ENCODE measurements around the gene GOLGA6L7. TPM values are rescaled to one million over a fixed set of nuclear protein-coding genes. Genes with fewer than 3 reads are reported as not detected.
A peak's percentile ranks its signal among the peaks of the same experiment; 100 is the strongest.

The GOLGA6L7 gene
- total RNA-seq, 2 donors from 2014 or later = not detected

DNA sequence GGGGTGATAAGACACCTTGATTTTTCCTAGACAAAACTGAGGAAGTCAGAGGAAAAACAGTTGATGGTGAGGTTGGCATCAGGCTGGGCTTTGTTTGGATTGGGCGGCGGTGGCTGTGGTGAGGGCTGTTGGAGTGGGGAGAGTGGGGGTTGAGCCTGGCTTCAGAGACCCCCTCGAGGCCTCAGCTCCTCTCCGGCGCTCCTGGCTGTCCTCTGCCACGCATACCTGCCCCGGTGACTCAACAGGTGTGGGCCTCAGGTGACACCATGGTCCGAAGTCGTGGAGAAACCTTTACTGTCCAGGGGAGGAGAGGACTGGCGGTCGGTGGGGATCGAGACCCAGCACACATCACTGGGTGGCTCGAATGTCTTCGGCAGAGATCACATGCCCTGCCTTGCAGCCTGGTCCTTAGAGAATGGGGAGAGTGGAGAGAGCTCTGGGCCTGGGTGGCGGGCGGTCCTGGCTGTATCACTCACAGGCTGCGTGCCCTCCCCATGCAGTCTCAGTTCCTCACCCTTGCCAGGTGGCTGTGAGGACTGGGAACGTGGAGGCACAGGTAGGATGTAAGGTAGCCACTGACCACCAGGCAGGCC lies 40.0 kb upstream of the GOLGA6L7 start:
- no peak for ATAC-seq (replicated peaks)
- H3K27ac Mint-ChIP-seq = no peak overlapping the region
- H3K27me3 Mint-ChIP-seq = peaks cover 3% of the 10 kb centered on the region
- no peak overlapping the region for H3K4me3 Mint-ChIP-seq
- peaks cover 33% of the 10 kb centered on the region for H3K4me1 Mint-ChIP-seq
- H3K36me3 Mint-ChIP-seq (ENCODE audit: low read depth) = no peaks in the 10 kb centered on the region
- H3K9me3 Mint-ChIP-seq = no peaks in the 10 kb centered on the region

DNA sequence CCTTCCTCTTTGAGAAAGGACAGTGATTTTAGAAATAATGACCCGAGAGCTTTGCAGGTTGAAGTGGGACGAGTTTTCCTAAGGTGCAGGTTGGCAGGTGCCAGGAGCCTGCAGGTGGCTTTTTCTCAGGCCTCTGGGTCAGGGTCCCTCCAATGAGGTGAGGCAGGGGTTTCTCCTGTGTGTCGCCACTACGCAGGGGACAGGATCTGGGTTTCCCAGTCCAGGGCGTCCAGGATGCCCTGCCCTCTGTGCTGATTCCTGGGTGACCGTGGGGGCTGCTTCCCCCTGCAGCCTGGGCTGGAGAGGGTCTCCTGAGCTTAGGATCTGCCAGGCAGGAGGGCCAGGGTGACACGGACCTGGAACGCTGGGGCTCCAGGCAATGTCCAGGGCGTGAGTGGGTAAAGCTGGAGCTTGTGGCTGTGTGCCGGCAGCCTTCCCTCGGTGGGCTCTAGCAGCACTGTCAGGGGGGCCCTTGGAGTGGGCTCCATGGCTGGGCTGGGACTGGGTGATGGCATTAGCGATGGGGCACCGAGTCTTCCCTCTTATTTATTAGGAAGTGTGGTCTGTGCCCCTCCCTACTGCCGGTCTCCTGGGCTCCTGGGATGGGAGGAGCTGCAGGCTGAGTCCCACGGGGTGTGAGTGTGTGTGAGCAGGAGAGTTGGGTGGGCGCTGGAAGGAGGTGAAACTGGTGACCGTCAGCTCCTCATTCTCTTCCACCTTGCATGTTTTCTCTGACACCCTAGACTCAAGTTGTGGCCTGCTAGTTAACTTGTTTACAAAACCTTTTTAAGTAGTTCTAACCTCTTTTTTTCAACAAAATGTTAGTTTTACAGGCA lies 39.1 kb upstream of the GOLGA6L7 start:
- peaks cover 29% of the 10 kb centered on the region for H3K4me1 Mint-ChIP-seq
- no peaks in the 10 kb centered on the region for H3K9me3 Mint-ChIP-seq
- no peak overlapping the region for H3K27ac Mint-ChIP-seq
- no peak for ATAC-seq (replicated peaks)
- no peaks in the 10 kb centered on the region for H3K36me3 Mint-ChIP-seq (ENCODE audit: low read depth)
- H3K27me3 Mint-ChIP-seq = peaks cover 3% of the 10 kb centered on the region
- H3K4me3 Mint-ChIP-seq = peak overlapping the region; percentile 64

DNA sequence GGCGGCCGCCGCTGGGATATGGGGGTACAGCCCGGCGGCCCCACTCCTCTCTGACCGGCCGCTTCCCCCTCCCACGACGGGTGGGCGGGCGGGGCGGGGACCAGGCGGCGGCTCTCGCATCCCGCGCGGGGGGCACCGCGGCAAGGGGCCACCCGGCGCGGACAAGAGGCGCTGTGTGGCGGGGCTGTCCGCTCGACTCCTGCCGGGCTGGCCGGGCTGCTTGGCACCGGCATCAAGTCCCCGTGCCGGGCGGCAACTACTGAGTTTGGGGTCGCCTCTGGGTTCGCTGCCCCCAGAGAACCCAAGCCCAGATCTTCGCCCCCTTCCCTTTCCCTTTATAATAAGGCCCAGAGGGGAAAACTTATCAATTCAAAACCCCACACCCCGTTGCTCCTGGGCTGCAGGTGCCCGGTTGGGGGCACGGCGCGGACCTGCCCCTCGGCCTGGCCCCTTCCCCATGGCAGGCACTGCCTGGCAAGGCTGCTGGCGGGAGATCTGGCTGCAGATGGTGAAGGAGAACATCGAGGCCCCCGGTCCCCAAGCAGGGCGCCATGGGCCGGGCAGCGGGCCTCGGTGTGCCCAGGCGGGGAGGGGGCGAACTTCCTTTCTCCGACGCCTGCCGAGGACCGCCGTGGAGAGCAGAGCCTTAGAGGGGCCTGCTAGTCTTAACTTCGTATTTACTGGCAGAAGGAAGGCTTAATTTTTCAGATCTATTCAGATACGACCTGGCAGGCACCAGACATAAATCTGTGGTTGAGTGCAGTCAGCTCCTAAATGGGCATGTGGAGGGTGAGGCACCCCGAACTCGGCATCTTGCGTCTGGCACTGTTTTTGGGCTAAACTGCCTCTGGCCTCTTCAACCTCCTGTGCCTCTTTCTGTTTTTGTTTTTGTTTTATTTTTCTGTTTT lies 38.2 kb upstream of the GOLGA6L7 start:
- H3K9me3 Mint-ChIP-seq = no peaks in the 10 kb centered on the region
- H3K36me3 Mint-ChIP-seq (ENCODE audit: low read depth) = no peaks in the 10 kb centered on the region
- H3K27me3 Mint-ChIP-seq = peaks cover 3% of the 10 kb centered on the region
- H3K4me3 Mint-ChIP-seq = peak overlapping the region; percentile 64
- no peak for ATAC-seq (replicated peaks)
- H3K4me1 Mint-ChIP-seq = peaks cover 29% of the 10 kb centered on the region
- no peak overlapping the region for H3K27ac Mint-ChIP-seq

DNA sequence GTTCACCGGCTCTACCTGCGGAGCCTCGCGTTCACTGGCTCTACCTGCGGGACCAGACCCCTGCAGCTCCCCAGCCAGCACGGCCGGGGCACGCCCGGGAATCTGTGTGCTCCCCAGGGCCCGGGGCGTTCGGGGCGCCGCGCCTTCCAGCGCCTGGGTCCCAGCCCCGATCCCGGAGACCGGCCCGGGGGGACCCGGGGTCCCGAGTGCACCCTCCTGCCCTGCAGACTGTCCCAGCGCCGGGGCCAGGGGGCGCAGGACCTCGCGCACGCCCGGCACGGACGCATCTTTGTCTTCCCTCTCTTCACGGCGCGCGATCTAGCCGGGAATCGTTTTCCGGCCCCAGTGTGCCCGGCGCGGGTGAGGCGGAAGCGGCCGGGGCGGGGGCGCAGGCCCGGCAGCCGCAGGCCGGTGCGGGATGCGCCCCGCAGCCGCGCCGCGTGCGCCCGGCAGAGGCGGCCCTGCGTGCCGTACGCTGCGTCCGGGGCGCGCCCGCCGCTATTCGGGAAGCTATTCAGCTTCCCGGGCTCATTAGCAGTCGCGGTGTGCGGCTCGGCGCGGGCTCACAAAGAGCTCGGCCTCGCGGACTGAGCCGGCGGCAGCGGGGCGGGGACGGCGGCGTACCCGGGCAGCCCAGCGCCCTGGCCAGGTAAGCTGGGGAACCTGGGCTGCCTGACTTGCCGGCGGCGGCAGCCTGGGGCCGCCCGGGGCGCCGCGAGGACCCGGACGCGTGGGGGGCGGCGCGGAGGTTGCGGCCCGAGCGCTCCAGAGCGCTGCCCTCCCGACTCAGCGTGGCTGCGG lies 37.4 kb upstream of the GOLGA6L7 start, which contains the start of gene APBA2:
Gene APBA2, plus strand, starts transcription at position 345 of the 801 bp plus-strand sequence. CDS start 167,911 bp downstream, outside the sequence.
- no peak within 1 kb of the TSS for H3K27ac Mint-ChIP-seq
- H3K36me3 Mint-ChIP-seq (ENCODE audit: low read depth) = no peaks in the 10 kb centered on the region
- peaks cover 3% of the 10 kb centered on the region for H3K27me3 Mint-ChIP-seq
- H3K4me1 Mint-ChIP-seq = peaks cover 22% of the 10 kb centered on the region
- no peaks in the 10 kb centered on the region for H3K9me3 Mint-ChIP-seq
- peak; percentile 46 for ATAC-seq (replicated peaks)
- peak within 1 kb of the TSS; percentile 64 for H3K4me3 Mint-ChIP-seq

DNA sequence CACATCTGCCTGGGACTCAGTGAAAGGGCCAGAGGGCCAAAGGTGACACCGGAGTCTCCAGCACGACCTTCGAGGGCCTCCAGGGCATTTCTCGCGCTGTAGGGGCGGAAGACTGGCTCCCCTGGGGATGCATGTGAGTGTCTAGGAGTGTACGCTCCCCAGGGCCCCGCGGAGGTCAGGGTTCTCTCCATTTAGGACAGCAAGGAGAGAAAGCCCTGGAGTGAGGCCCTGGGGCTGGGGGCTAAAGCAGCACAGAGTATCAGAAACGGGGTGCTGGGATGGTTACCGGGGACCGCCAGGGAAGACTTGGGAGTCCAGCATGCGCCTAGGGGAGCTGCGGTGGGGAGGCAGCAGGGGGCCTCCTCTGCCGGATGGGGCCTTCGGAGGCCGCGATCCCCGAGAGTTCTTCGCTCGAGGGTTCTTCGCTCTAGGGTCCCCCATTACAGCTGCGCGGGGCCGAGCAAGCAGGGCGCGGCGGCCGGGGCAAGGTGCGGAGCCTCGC lies 36.7 kb upstream of the GOLGA6L7 start:
- Mint-ChIP-seq H3K4me1 (peaks cover 15% of the 10 kb centered on the region), H3K27me3 (peaks cover 3% of the 10 kb centered on the region), H3K4me3 (peak overlapping the region; percentile 50), H3K36me3 (ENCODE audit: low read depth) (no peaks in the 10 kb centered on the region), H3K9me3 (no peaks in the 10 kb centered on the region), H3K27ac (no peak overlapping the region)
- peak; percentile 25 for ATAC-seq (replicated peaks)

DNA sequence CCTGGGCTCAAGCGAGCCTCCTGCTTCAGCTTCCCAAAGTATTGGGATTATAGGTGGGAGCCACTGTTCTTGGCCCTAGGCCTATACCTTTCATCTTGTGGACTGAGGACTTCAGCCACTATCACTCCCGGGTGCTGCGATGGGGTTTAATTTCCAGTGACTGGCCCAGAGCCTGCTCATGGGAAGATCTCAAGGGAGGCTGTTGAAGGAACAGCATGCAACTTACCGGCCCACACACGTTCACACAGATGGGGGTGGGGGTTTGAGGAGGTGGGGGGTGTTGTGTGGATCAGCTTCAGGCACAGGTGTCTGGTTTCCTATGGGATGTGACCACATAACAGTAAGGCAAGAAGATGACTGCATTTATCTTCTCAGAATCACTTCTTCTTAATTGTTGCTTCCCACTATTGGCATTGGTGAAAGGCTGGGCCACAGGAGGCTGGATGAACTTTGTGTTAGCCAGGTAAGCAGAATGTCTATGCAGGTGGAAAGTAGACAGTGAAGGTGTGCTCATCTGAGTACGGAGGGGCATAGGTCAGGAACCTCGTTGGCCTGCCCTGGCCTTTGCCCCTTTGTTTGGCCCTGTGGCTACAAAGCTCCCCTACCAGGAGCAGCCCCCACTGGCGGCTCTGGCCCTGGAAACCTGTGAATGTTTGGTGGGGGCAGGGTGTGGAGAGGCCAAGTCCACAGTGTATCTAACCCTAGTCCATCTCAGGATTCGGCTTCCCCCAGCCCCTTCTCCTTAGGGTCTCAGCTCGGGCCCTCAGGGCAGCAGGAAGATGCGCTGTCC lies 35.9 kb upstream of the GOLGA6L7 start:
- peaks cover 7% of the 10 kb centered on the region for H3K4me1 Mint-ChIP-seq
- no peaks in the 10 kb centered on the region for H3K36me3 Mint-ChIP-seq (ENCODE audit: low read depth)
- H3K27me3 Mint-ChIP-seq = peaks cover 3% of the 10 kb centered on the region
- H3K4me3 Mint-ChIP-seq = peak overlapping the region; percentile 50
- H3K9me3 Mint-ChIP-seq = no peaks in the 10 kb centered on the region
- H3K27ac Mint-ChIP-seq = no peak overlapping the region
- ATAC-seq (replicated peaks) = no peak

DNA sequence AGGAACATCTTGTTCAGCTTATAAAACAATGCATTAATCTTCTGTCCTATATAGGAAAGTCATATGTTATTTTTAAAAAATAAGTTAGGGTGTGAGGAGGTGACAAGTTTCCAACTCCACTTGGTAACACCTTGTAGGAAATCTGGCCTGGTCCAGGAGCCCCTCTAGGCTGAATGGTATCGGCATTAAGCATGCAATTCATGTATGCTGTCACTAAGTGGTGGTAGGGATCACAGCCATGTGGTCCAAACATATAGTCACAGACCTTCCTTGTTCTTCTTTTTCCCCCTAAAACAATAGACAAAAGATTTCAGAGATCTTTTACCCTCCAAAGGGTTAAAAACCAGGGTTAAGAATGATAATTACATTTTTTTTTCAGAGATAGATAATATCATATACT lies 33.2 kb upstream of the GOLGA6L7 start:
- no peaks in the 10 kb centered on the region for H3K4me1 Mint-ChIP-seq
- H3K27me3 Mint-ChIP-seq = no peaks in the 10 kb centered on the region
- ATAC-seq (replicated peaks) = no peak
- no peak overlapping the region for H3K4me3 Mint-ChIP-seq
- no peaks in the 10 kb centered on the region for H3K36me3 Mint-ChIP-seq (ENCODE audit: low read depth)
- no peaks in the 10 kb centered on the region for H3K9me3 Mint-ChIP-seq
- H3K27ac Mint-ChIP-seq = no peak overlapping the region

DNA sequence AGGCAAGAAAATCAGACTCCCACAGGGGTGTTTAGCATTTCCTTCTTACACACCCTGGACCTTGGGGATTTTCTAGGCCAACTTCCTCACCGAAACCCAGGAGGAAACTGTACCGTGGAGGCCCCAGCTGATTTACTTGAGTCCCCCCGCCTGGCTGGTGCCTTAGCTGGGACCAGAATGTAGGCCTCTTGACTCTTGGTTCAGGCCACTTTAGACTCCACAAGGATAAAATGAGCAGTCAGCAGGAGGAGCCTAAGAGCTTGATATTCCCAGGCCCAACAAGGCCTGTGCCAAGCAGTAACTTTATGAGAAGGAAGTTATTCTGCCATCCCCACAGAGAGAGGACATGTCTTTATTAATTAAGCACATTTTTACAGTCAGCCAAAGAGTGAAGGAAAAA lies 32.7 kb upstream of the GOLGA6L7 start:
- Mint-ChIP-seq H3K27ac (no peak overlapping the region), H3K36me3 (ENCODE audit: low read depth) (no peaks in the 10 kb centered on the region), H3K4me3 (no peak overlapping the region), H3K9me3 (no peaks in the 10 kb centered on the region), H3K4me1 (no peaks in the 10 kb centered on the region), H3K27me3 (no peaks in the 10 kb centered on the region)
- no peak for ATAC-seq (replicated peaks)

DNA sequence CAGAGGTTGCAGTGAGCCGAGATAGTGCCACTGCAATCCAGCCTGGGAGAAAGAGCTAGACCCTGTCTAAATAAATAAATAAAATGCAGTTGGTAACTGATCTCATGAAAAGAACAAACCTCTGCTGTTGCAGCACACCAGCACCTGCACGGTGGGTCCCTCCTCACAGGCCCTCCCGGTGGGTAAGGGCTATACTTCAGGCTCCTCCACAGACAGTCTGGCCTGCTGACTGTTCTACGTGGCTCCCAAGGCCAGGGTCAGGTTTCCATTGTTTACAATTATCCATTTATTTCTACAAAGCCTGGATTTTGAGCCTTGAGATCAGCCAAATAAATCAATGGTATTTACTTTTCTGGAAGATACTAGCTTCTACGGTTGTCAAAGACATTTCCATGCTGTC lies 32.2 kb upstream of the GOLGA6L7 start:
- H3K4me3 Mint-ChIP-seq = no peak overlapping the region
- H3K27me3 Mint-ChIP-seq = no peaks in the 10 kb centered on the region
- H3K9me3 Mint-ChIP-seq = no peaks in the 10 kb centered on the region
- no peaks in the 10 kb centered on the region for H3K4me1 Mint-ChIP-seq
- ATAC-seq (replicated peaks) = no peak
- H3K27ac Mint-ChIP-seq = no peak overlapping the region
- no peaks in the 10 kb centered on the region for H3K36me3 Mint-ChIP-seq (ENCODE audit: low read depth)

DNA sequence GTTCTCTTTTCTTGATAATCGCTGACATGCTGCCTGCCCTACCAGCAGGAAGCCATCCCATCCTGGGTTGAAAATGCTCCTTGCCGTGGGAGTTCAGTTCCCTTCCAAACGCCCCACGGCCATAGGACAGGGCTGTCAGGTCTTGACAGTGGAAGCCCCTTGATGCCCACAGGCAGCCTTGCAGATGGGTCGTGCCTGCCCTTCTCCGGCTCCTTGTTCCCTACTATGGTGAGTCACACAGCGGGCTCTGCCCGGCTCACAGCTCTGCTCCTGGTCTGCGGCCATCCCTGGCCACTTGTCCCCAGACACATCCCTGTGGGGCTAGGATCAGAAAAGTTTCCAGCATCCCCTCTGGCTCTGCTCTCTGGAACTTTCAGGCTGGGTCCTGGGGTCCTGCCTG lies 31.1 kb upstream of the GOLGA6L7 start:
- no peak for ATAC-seq (replicated peaks)
- Mint-ChIP-seq H3K4me1 (no peaks in the 10 kb centered on the region), H3K27me3 (no peaks in the 10 kb centered on the region), H3K9me3 (no peaks in the 10 kb centered on the region), H3K36me3 (ENCODE audit: low read depth) (no peaks in the 10 kb centered on the region), H3K4me3 (no peak overlapping the region), H3K27ac (no peak overlapping the region)

DNA sequence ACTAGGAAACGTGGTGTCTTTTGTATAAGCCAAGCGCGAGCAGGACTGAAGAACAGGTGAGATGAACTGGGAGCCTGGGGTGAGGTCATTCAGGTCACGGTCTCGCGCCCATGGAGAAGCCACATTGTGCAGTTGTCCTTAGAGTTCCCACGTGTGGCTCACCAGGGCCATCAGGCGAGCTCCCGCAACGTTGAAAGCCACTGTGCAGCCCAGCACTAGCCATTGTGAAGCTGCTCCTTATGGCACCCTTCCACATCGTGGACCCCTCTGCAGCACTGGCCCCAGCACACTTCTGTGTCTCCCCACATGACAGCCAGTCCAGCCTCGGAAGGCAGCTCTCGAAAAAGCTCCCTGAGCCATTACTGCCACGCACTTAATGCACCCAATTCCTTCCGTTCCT lies 29.8 kb upstream of the GOLGA6L7 start:
- ATAC-seq (replicated peaks) = no peak
- Mint-ChIP-seq H3K4me3 (no peak overlapping the region), H3K27me3 (no peaks in the 10 kb centered on the region), H3K9me3 (no peaks in the 10 kb centered on the region), H3K27ac (no peak overlapping the region), H3K36me3 (ENCODE audit: low read depth) (no peaks in the 10 kb centered on the region), H3K4me1 (no peaks in the 10 kb centered on the region)

DNA sequence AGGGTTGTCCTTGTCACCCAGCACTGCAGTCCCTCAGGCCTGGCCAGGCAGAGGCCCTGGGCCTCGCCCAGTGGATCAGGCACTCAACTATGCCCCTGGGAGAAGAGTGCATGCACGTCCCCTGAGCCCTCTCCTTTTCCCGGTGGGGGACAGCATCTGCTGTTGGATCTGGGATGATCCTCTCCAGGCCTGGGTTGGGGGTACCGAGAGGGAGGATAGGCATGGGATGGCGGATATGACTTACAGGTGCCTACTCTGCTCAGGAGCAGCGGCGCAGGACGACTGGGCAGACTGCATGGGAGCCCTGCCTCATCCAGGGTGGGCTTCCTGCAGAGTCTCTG lies 28.4 kb upstream of the GOLGA6L7 start:
- no peaks in the 10 kb centered on the region for H3K36me3 Mint-ChIP-seq (ENCODE audit: low read depth)
- no peak for ATAC-seq (replicated peaks)
- no peaks in the 10 kb centered on the region for H3K27me3 Mint-ChIP-seq
- no peak overlapping the region for H3K4me3 Mint-ChIP-seq
- H3K27ac Mint-ChIP-seq = no peak overlapping the region
- H3K9me3 Mint-ChIP-seq = no peaks in the 10 kb centered on the region
- no peaks in the 10 kb centered on the region for H3K4me1 Mint-ChIP-seq

DNA sequence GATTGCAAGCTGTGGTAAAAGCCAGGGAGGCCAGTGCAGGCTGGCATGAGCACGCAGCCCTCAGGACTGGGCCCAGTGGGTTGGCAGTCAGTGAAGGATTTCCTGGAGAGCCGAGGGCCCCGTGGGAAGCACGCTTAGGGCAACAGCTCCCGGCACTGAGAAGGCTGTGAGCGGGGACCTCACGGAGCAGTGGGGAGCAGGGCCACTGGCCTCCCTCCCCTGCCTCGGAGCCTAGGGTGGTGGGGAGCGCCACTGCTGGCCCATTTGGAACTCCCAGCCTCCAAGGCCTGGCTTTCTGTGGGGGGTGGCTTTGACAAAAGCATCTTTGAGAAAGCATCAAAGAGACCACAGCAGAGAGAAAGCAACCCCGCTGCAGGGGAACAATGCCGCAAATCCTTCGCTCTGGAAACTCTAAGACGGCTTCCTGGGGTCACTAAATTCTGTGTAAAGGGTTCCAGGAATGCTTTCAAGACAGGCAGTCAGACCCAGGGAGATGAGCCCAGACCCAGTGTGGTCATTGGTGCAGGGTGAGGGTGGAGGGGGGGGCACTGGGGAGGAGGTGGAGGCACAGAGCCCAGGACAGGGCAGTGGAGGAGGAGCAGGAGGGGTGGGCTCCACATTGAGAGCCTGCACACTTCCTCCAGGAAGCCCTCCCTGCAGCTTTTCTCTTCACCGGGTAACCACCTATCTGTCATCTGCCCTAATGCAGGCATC lies 27.8 kb upstream of the GOLGA6L7 start:
- no peak overlapping the region for H3K27ac Mint-ChIP-seq
- H3K36me3 Mint-ChIP-seq (ENCODE audit: low read depth) = no peaks in the 10 kb centered on the region
- ATAC-seq (replicated peaks) = no peak
- H3K4me1 Mint-ChIP-seq = no peaks in the 10 kb centered on the region
- H3K27me3 Mint-ChIP-seq = no peaks in the 10 kb centered on the region
- H3K4me3 Mint-ChIP-seq = no peak overlapping the region
- no peaks in the 10 kb centered on the region for H3K9me3 Mint-ChIP-seq

Measured in activated T-helper 17 cell treated with anti-CD3 and anti-CD28 coated beads, Interleukin-2, amount 50 U/mL, for 72 hours (primary cell).